Measurements from ENCODE around the gene CDH4. TPM values are rescaled to one million over a fixed set of nuclear protein-coding genes. Genes with fewer than 3 reads are reported as not detected.

CDH4 gene
- polyA plus RNA-seq, 2 donors: 0.02 to 0.05 TPM

DNA sequence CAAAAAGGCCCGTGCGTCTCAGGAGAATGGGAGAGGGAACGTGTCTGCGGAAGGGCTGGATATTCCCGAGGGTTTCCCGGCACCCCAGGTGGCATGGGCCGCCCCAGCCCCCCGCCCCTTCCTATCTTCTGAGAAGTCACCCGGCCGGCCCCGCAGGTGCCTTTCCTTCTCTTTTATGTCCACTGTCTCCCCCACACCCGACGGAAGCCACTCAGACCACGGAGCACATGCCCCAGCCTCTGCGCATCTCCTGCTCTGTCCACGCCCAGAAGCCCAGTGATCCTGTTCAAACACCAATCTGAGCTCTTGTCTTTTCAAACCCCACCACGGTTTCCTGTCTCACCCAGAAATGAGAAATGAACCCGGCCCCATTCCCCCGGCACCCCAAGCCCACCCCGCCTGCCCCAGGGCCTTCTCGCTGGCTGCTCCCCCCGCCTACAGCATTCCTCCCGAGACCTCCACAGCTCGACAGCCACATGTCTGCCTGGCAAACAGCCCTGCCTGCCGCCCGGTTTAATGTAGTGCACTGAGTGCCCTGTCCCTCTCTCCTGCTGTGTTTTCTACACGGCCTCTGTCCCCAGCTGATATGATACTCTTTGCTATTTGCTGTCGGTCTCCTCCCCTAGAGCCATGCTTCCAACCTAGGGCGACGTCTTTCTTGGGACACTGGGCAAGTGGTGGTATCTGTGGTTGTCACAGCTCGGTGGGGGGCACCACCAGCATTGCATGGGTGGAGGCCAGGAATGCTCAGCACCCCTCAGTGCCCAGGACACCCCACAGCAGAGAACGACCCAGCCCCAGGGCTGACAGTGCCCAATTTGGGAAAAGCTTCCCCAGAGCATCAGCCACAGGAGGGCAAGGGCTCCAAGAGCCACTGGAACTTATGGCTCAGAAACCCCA is 630.9 kb downstream of the CDH4 start:
- Histone ChIP-seq H3K27me3 (ENCODE audit: control insufficient read depth in 1 of 2, insufficient read depth in 2 of 2, low read length in 2 of 2) (no peaks in the 10 kb centered on the region), H3K4me3 (ENCODE audit: low read depth in 1 of 2, low read length in 2 of 2) (no peak overlapping the region), H3K9me3 (ENCODE audit: control insufficient read depth in 2 of 2, insufficient read depth in 1 of 2, low read depth in 1 of 2, low read length in 1 of 2) (no peaks in the 10 kb centered on the region), H3K27ac (ENCODE audit: low read depth in 2 of 2, low read length in 1 of 2) (no peak overlapping the region), H3K4me1 (ENCODE audit: control insufficient read depth in 2 of 2, insufficient read depth in 2 of 2, low read length in 1 of 2) (no peaks in the 10 kb centered on the region), H3K36me3 (ENCODE audit: control insufficient read depth in 2 of 2, insufficient read depth in 2 of 2, low read length in 1 of 2) (no peaks in the 10 kb centered on the region)
- 45 to 46% methylated on average over 32 of the region's 32 CpGs for WGBS, 2 donors

DNA sequence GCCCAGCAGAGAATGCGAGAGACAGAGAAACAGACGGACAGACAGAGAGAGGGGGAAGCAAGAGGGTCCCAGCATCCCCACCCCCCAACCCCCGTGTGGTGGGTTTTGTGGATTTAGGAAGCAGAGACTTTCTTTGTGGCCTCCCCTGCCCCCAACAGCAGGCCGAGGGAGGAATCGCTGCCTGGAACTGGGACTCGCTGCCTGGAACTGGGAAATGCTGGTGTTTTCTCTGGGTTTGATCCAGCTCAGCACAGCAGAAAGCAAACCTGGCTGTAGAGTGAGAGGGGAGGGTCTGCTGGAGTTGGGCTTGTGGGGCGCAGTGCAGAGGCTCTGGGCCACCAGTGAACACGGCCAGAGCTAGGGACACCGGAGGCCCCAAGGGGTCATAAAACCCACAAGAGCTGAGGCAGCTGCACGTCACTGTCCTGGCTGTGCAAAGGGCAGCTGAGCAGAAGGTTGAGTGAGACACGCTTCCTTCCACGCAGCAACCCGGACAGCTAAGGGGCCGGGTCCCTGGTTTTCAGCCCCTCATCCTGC is 631.9 kb downstream of the CDH4 start:
- no peak overlapping the region for H3K4me3 ChIP-seq (ENCODE audit: low read depth in 1 of 2, low read length in 2 of 2)
- H3K27ac ChIP-seq (ENCODE audit: low read depth in 2 of 2, low read length in 1 of 2): no peak overlapping the region
- H3K9me3 ChIP-seq (ENCODE audit: control insufficient read depth in 2 of 2, insufficient read depth in 1 of 2, low read depth in 1 of 2, low read length in 1 of 2): peaks cover 0 to 2% of the 10 kb centered on the region in 2 donors
- H3K36me3 ChIP-seq (ENCODE audit: control insufficient read depth in 2 of 2, insufficient read depth in 2 of 2, low read length in 1 of 2): no peaks in the 10 kb centered on the region
- WGBS, 2 donors: 61 to 64% methylated on average over 14 of the region's 14 CpGs
- H3K4me1 ChIP-seq (ENCODE audit: control insufficient read depth in 2 of 2, insufficient read depth in 2 of 2, low read length in 1 of 2): no peaks in the 10 kb centered on the region
- H3K27me3 ChIP-seq (ENCODE audit: control insufficient read depth in 1 of 2, insufficient read depth in 2 of 2, low read length in 2 of 2): no peaks in the 10 kb centered on the region

DNA sequence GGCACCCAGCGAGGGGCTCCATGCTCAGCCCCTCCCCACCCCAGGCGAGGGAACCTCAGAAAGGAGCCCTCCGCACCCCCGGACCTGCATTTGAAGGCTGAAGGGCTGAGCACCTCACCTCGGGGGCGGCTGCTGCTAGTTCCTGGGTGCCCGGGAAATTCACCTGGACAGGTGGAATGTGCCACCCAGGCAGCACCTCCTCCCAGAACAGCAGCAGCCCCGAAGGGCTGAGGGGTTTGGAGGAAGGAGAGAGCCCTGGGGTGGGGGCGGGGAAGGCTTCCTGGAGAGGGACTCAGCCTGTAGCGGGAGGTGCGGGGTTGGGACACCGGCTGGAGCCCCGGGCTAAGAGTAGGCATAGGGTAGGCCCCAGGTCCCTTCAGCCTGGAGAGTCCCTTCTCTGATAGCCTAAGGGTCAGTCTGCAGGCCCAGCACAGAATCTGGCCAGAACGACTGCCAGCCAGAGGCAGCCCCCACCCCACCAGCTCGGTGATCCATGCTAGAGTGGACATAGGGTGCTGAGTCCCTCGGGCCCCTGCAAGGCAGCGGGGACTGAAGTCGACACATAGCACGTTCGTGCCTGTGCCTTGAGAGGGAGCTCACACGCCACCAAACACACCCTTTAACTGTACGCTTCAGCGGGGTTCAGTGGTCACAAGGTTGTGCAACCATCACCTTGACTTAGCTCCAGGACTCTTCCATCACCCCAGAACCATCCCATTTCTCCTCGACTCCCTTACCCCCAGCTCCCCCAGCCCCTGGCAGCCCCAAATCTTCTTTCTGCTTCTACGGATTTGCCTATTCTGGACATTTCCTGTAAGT is 632.7 kb downstream of the CDH4 start:
- H3K27me3 ChIP-seq (ENCODE audit: control insufficient read depth in 1 of 2, insufficient read depth in 2 of 2, low read length in 2 of 2): no peaks in the 10 kb centered on the region
- H3K36me3 ChIP-seq (ENCODE audit: control insufficient read depth in 2 of 2, insufficient read depth in 2 of 2, low read length in 1 of 2): no peaks in the 10 kb centered on the region
- H3K4me3 ChIP-seq (ENCODE audit: low read depth in 1 of 2, low read length in 2 of 2): no peak overlapping the region
- no peaks in the 10 kb centered on the region for H3K4me1 ChIP-seq (ENCODE audit: control insufficient read depth in 2 of 2, insufficient read depth in 2 of 2, low read length in 1 of 2)
- H3K27ac ChIP-seq (ENCODE audit: low read depth in 2 of 2, low read length in 1 of 2): no peak overlapping the region
- H3K9me3 ChIP-seq (ENCODE audit: control insufficient read depth in 2 of 2, insufficient read depth in 1 of 2, low read depth in 1 of 2, low read length in 1 of 2): peaks cover 0 to 2% of the 10 kb centered on the region in 2 donors
- 77 to 78% methylated on average over 25 of the region's 25 CpGs for WGBS, 2 donors

DNA sequence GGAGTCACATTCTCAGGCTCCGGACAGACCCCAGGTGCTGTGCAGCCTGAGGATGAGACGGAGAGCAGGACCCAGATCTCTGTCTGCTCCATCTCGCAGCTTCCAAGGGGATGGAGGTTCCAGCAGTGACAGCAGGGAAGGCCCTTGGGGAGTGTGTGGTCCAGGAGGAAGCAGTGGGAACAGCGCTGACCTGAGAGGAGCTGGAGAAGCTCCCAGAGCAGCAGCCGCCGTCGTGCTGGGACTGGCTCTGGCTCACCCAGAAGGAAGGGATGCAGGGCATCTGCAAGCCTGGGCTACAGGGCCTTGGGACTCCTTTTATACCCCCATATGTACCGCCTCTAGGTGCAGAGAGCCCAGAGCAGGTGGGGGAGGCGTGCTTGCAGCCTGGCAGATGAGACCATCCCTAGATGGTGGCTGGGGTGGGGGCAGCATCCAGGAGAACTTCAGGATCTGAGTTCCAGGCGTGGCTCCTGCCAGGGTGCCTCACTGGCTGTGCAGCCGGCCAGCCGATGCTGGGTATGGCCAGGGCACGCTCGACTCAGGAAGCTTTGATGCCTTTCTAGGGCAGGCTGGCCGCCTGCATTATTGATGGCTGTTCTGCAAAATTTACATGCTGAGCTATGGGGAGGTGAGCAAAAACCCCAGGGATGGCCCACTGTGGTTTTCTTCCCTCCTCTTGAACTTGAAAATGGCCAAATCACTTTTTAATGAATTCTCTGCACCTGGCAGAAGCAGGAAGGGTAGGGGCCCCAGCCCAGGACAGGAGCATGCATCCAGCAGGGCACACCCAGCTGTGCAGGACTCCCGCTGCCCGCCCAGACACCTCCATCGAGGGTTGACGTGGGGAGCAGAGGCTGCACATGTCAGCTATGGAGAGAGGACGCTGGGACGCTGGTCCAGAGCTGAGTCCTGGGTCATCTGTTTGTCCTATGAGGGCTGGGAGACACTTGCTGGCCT is 634.0 kb downstream of the CDH4 start:
- Histone ChIP-seq H3K27ac (ENCODE audit: low read depth in 2 of 2, low read length in 1 of 2) (no peak overlapping the region), H3K27me3 (ENCODE audit: control insufficient read depth in 1 of 2, insufficient read depth in 2 of 2, low read length in 2 of 2) (no peaks in the 10 kb centered on the region), H3K4me3 (ENCODE audit: low read depth in 1 of 2, low read length in 2 of 2) (no peak overlapping the region), H3K4me1 (ENCODE audit: control insufficient read depth in 2 of 2, insufficient read depth in 2 of 2, low read length in 1 of 2) (no peaks in the 10 kb centered on the region), H3K9me3 (ENCODE audit: control insufficient read depth in 2 of 2, insufficient read depth in 1 of 2, low read depth in 1 of 2, low read length in 1 of 2) (peaks cover 0 to 2% of the 10 kb centered on the region in 2 donors), H3K36me3 (ENCODE audit: control insufficient read depth in 2 of 2, insufficient read depth in 2 of 2, low read length in 1 of 2) (no peaks in the 10 kb centered on the region)
- whole genome bisulfite sequencing, 2 donors: 76 to 81% methylated on average over 21 of the region's 21 CpGs

DNA sequence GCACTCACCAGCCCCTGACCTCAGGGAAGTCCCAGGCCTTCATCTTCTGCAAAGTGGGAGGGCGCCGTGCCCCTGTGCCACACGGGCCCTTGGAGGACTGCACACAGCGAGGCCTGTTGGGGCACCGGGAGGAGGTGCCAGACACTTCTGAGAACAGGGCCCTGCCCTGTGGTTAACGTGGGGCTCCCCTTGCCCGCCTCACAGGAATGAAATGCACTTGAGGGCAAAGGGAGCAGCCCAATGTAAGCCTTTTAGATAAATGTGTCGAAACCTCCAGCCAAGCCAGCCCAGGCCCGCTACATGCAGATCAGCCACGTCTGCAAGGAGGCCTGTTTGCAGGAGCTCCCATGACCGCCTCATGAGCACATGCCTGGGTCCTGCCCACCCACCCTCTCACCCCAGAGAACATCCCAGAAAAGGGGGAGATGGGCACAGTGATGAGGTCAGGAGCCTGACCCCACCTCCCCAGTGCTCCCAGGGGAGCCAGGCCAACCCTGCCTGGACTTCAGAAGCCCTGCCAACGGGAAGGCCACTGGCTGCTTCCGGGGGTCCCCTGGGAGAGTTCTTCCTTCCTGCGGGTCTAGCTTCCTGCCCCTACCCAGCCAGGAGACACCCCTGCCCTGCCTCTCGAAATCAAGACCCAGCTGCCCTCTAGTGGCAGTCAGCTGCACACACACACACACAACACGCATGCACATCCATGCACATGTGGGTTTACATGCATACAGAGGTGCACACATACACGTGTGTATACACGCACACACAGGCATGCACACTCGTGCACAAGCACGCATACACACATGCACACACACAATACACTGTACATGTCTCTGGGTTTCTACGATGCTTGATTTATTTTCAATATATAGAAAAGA is 634.9 kb downstream of the CDH4 start:
- peaks cover 0 to 7% of the 10 kb centered on the region in 2 donors for H3K9me3 ChIP-seq (ENCODE audit: control insufficient read depth in 2 of 2, insufficient read depth in 1 of 2, low read depth in 1 of 2, low read length in 1 of 2)
- no peaks in the 10 kb centered on the region for H3K4me1 ChIP-seq (ENCODE audit: control insufficient read depth in 2 of 2, insufficient read depth in 2 of 2, low read length in 1 of 2)
- 42 to 47% methylated on average over 21 of the region's 21 CpGs for WGBS, 2 donors
- H3K36me3 ChIP-seq (ENCODE audit: control insufficient read depth in 2 of 2, insufficient read depth in 2 of 2, low read length in 1 of 2): no peaks in the 10 kb centered on the region
- no peaks in the 10 kb centered on the region for H3K27me3 ChIP-seq (ENCODE audit: control insufficient read depth in 1 of 2, insufficient read depth in 2 of 2, low read length in 2 of 2)
- H3K4me3 ChIP-seq (ENCODE audit: low read depth in 1 of 2, low read length in 2 of 2): no peak overlapping the region
- no peak overlapping the region for H3K27ac ChIP-seq (ENCODE audit: low read depth in 2 of 2, low read length in 1 of 2)

DNA sequence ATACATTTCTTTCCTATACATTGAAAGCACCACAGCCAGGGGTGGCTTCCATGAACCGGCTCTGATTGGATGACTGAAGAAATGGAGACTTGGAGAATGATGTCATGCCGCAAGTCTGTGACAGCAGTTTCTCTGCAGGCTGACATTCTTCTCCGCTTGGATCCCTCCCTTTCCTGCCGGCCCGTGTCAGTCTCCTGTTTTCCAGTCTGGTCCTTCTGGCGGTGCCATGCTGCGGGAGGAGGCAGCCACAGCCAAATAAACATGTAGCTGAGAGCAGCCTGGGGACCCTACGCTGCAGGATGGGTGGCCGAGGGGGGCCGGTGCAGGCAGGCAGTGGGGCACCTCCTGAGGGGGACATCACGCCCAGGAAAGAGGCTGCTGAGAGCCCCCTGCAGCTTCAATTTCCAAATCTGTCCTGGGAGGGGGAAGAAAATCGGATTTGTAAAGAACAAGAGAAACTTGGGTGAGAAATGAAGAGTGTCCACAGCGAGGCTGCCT is 635.6 kb downstream of the CDH4 start:
- no peak overlapping the region for H3K4me3 ChIP-seq (ENCODE audit: low read depth in 1 of 2, low read length in 2 of 2)
- H3K36me3 ChIP-seq (ENCODE audit: control insufficient read depth in 2 of 2, insufficient read depth in 2 of 2, low read length in 1 of 2): no peaks in the 10 kb centered on the region
- H3K27ac ChIP-seq (ENCODE audit: low read depth in 2 of 2, low read length in 1 of 2): no peak overlapping the region
- H3K27me3 ChIP-seq (ENCODE audit: control insufficient read depth in 1 of 2, insufficient read depth in 2 of 2, low read length in 2 of 2): no peaks in the 10 kb centered on the region
- H3K4me1 ChIP-seq (ENCODE audit: control insufficient read depth in 2 of 2, insufficient read depth in 2 of 2, low read length in 1 of 2): no peaks in the 10 kb centered on the region
- H3K9me3 ChIP-seq (ENCODE audit: control insufficient read depth in 2 of 2, insufficient read depth in 1 of 2, low read depth in 1 of 2, low read length in 1 of 2): peaks cover 0 to 12% of the 10 kb centered on the region in 2 donors
- WGBS, 2 donors: 57 to 66% methylated on average over 13 of the region's 13 CpGs

DNA sequence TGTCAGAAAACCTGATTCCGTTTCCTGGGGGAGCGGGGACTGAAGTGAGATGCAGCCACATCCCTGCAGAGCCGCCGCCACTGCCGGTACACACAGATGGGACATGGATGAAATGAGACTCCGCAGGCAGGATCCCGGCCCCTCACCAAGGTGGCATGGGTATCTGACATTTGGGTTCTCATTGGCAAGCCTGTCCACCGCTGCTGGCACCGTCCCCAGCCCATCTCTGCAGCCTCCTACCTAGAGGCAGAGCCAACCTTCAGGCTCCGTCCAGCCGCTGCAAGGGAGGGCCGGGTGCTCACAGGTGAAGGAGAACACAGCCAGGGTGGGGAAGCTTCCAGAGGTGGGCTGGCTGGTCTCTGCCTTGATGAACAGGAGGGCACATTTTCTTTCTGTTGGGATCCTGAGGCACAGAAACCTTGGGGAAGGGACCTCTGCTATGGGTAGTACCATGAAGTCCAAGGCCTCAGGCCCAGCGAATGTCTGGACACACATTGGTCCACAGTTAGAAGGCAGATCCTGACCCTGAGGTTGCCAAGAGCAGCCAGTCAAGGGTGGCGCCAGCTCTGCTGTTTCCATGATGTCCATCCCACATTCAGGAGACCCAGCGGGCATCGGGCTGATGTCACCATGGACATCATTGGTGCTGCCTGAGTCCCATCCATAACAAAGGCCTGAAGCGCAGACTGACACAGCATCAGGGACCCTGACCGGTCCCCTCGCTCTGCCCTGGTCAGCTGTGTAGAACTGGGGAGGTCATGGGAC is 636.2 kb downstream of the CDH4 start:
- H3K27me3 ChIP-seq (ENCODE audit: control insufficient read depth in 1 of 2, insufficient read depth in 2 of 2, low read length in 2 of 2): no peaks in the 10 kb centered on the region
- 89 to 93% methylated on average over 19 of the region's 19 CpGs for WGBS, 2 donors
- no peaks in the 10 kb centered on the region for H3K4me1 ChIP-seq (ENCODE audit: control insufficient read depth in 2 of 2, insufficient read depth in 2 of 2, low read length in 1 of 2)
- peaks cover 0 to 12% of the 10 kb centered on the region in 2 donors for H3K9me3 ChIP-seq (ENCODE audit: control insufficient read depth in 2 of 2, insufficient read depth in 1 of 2, low read depth in 1 of 2, low read length in 1 of 2)
- no peak overlapping the region for H3K27ac ChIP-seq (ENCODE audit: low read depth in 2 of 2, low read length in 1 of 2)
- no peak overlapping the region for H3K4me3 ChIP-seq (ENCODE audit: low read depth in 1 of 2, low read length in 2 of 2)
- no peaks in the 10 kb centered on the region for H3K36me3 ChIP-seq (ENCODE audit: control insufficient read depth in 2 of 2, insufficient read depth in 2 of 2, low read length in 1 of 2)

DNA sequence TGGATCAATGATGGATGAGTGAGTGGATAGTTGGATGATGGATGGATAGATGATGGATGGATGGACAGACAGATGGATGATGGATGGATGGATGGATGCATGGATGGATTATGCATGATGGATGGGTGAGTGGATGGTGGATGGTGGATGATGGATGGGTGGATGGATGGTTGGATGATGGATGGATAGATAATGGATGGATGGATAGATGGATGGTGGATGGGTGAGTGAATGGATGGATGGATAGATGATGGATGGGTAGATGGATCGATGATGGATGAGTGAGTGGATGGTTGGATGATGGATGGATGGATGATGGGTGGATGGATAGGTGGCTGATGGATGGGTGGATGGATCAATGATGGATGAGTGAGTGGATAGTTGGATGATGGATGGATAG is 637.6 kb downstream of the CDH4 start:
- Histone ChIP-seq H3K9me3 (ENCODE audit: control insufficient read depth in 2 of 2, insufficient read depth in 1 of 2, low read depth in 1 of 2, low read length in 1 of 2) (peaks cover 0 to 12% of the 10 kb centered on the region in 2 donors), H3K36me3 (ENCODE audit: control insufficient read depth in 2 of 2, insufficient read depth in 2 of 2, low read length in 1 of 2) (no peaks in the 10 kb centered on the region), H3K27ac (ENCODE audit: low read depth in 2 of 2, low read length in 1 of 2) (no peak overlapping the region), H3K27me3 (ENCODE audit: control insufficient read depth in 1 of 2, insufficient read depth in 2 of 2, low read length in 2 of 2) (no peaks in the 10 kb centered on the region), H3K4me3 (ENCODE audit: low read depth in 1 of 2, low read length in 2 of 2) (no peak overlapping the region), H3K4me1 (ENCODE audit: control insufficient read depth in 2 of 2, insufficient read depth in 2 of 2, low read length in 1 of 2) (no peaks in the 10 kb centered on the region)
- 94 to 100% methylated on average over 1 of the region's 1 CpG for WGBS, 2 donors
